ENCODE results near the gene HCN2. TPM values are rescaled to one million over a fixed set of nuclear protein-coding genes. Genes with fewer than 3 reads are reported as not detected.

HCN2 gene
- total and polyA plus RNA-seq, 2 of the 8 experiments (the other 6 are each of a cell fraction or from before 2014, with no cell fraction given) = 1.0 to 4.0 TPM

DNA sequence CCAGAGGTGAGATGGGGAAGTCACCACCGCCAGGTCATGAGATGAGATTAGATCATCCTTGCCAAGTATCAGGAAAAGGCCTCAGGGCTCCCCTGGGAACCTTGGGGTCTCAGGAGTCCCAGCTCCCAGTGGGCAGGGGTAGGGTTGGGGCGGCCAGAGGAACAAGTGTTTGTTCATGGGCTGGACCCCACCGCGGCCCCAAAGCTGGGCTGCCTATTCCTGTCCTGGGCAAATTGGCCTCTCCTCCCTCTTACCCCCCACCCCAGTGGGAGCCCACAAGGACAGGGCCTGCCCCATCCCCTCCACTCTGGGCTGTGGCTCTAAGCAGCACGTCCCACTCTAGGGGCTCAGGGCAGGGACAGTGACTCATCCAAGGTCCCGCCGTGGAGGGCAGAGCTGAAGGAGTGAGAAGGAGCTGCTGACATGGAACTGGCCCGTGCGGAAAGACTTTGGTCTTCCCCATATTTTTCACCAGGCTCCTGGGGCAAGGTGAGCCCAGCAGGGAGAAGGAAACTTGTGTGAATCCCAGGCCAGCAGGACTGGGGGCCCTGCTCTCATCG, 4.0 kb upstream of the HCN2 start:
- CTCF ChIA-PET (ENCODE audit: partially characterized antibody) = interaction anchor here (0.8 to 4.7 kb wide), 7 partner anchors 10 to 311 kb away, joined by 4 to 51 read pairs (median 5); no protein-coding TSS in a partner anchor
- Histone ChIP-seq H4K20me1 (replicated peaks in 1 of 2; ENCODE audit: control insufficient read depth in 1 of 2, insufficient read depth in 2 of 2, low read length in 2 of 2) (peaks cover 14 to 25% of the 10 kb centered on the region in 2 experiments), H4K8ac (ENCODE audit: extremely low read depth, insufficient read depth, low read length) (no peak overlapping the region), H3K27ac (ENCODE audit: low read depth, low read length) (no peak overlapping the region), H2BK20ac (ENCODE audit: low read length) (no peak overlapping the region), H3K4me1 (replicated peaks in 1 of 4; ENCODE audit: control insufficient read depth in 3 of 4, insufficient read depth in 4 of 4, low read length in 3 of 4) (peaks cover 0 to 12% (median 5%) of the 10 kb centered on the region in 4 experiments; a peak in 5 of 7 replicates), H3K4me2 (ENCODE audit: insufficient read depth in 1 of 2, low read depth in 2 of 2, low read length in 2 of 2) (no peak overlapping the region), H4K5ac (ENCODE audit: insufficient read length, low read depth, low read length) (no peak overlapping the region), H3K4me3 (ENCODE audit: extremely low read depth in 1 of 4, insufficient read depth in 2 of 4, low read depth in 3 of 4, low read length in 4 of 4) (no peak overlapping the region), H2BK120ac (replicated peaks; ENCODE audit: low read depth, low read length) (no peak overlapping the region), H3K4ac (replicated peaks; ENCODE audit: insufficient read length, low read depth, low read length) (no peak overlapping the region), H3K9me3 (ENCODE audit: insufficient read depth in 2 of 2, low read depth in 1 of 2, low read length in 1 of 2) (no peaks in the 10 kb centered on the region), H2BK5ac (ENCODE audit: low read depth, low read length) (no peak overlapping the region), H3K79me1 (ENCODE audit: low read depth, low read length) (peaks cover 2% of the 10 kb centered on the region; the same call in 1 of the 2 replicates), H2BK12ac (ENCODE audit: low read depth, low read length) (no peak overlapping the region), H3K23me2 (ENCODE audit: low read depth, low read length) (peaks cover 3% of the 10 kb centered on the region; the same call in 1 of the 2 replicates), H4K91ac (replicated peaks; ENCODE audit: insufficient read length, low read length) (no peak overlapping the region), H2AK5ac (ENCODE audit: low read depth, low read length) (no peak overlapping the region), H3K79me2 (ENCODE audit: control insufficient read depth in 1 of 2, insufficient read depth in 2 of 2, low read length in 2 of 2) (no peaks in the 10 kb centered on the region), H3K36me3 (ENCODE audit: control insufficient read depth in 2 of 4, insufficient read depth in 4 of 4, low read length in 3 of 4) (peaks cover 6 to 19% (median 15%) of the 10 kb centered on the region in 4 experiments; a peak in 5 of 8 replicates), H2BK15ac (ENCODE audit: low read length) (no peak overlapping the region), H2AFZ (ENCODE audit: low read length) (no peak overlapping the region), H3K9ac (replicated peaks in 1 of 4; ENCODE audit: extremely low read depth in 1 of 4, low read depth in 3 of 4, low read length in 3 of 4) (no peak overlapping the region), H3K18ac (ENCODE audit: extremely low read depth, low read length) (no peak overlapping the region), H3K56ac (replicated peaks; ENCODE audit: insufficient read length, low read depth, low read length) (no peak overlapping the region), H3K14ac (ENCODE audit: insufficient read length) (no peak overlapping the region), H3K27me3 (replicated peaks in 1 of 4; ENCODE audit: control insufficient read depth in 3 of 4, extremely low read depth in 1 of 4, insufficient read depth in 3 of 4, low read length in 3 of 4) (peaks cover 16 to 18% (median 17%) of the 10 kb centered on the region in 4 experiments), H3K23ac (ENCODE audit: insufficient read length) (no peak overlapping the region)
- POLR2A ChIA-PET (ENCODE audit: partially characterized antibody) = interaction anchor here (0.6 to 6.3 kb wide), 14 partner anchors 9 to 213 kb away, joined by 3 to 78 read pairs (median 4); partner anchors contain the start of genes BSG and GZMM
- FAIRE-seq (no peak), DNase-seq (ENCODE audit: low read depth in 1 of 2, low spot score in 2 of 2) (no peak)
- 84% methylated on average over 10 of the region's 10 CpGs; no CpG with 5 or more reads in 1 of the 2 experiments for WGBS, 2 experiments (ENCODE audit: extremely low coverage in 1 of 2, insufficient coverage in 1 of 2, insufficient read length in 1 of 2, insufficient replicate concordance in 2 of 2, low coverage in 1 of 2, low lambda C conversion rate in 2 of 2, missing lambda C conversion rate in 1 of 2)
- TF ChIP-seq YY1 (IDR thresholded peaks at IDR 0.05; ENCODE audit: low read depth, low read length) = no peak
- TF ChIP-seq CREB1 (IDR thresholded peaks at IDR 0.05) = no peak
- no peak for TF ChIP-seq BCL11A (IDR thresholded peaks at IDR 0.05; ENCODE audit: low read depth in 2 of 2, low read length in 2 of 2)
- TF ChIP-seq, protein P1, sequence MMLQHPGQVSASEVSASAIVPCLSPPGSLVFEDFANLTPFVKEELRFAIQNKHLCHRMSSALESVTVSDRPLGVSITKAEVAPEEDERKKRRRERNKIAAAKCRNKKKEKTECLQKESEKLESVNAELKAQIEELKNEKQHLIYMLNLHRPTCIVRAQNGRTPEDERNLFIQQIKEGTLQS (IDR thresholded peaks at IDR 0.05; ENCODE audit: insufficient read depth, low read depth, low read length) = no peak
- TF ChIP-seq, protein P2, sequence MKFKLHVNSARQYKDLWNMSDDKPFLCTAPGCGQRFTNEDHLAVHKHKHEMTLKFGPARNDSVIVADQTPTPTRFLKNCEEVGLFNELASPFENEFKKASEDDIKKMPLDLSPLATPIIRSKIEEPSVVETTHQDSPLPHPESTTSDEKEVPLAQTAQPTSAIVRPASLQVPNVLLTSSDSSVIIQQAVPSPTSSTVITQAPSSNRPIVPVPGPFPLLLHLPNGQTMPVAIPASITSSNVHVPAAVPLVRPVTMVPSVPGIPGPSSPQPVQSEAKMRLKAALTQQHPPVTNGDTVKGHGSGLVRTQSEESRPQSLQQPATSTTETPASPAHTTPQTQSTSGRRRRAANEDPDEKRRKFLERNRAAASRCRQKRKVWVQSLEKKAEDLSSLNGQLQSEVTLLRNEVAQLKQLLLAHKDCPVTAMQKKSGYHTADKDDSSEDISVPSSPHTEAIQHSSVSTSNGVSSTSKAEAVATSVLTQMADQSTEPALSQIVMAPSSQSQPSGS (IDR thresholded peaks at IDR 0.05; ENCODE audit: low read length) = no peak
- TF ChIP-seq SP2 (IDR thresholded peaks at IDR 0.05; ENCODE audit: low read length) = no peak
- no peak for TF ChIP-seq TAF7 (optimal IDR thresholded peaks at IDR 0.05; ENCODE audit: borderline replicate concordance, low read depth, low read length)
- no peak for TF ChIP-seq RNF2 (IDR thresholded peaks at IDR 0.05; ENCODE audit: borderline replicate concordance, low read depth, low read length, missing control alignments, poor library complexity, severe bottlenecking)
- TF ChIP-seq HDAC2 (IDR thresholded peaks at IDR 0.05; ENCODE audit: borderline replicate concordance in 1 of 2, low read depth in 2 of 2, low read length in 2 of 2) = no peak
